ENCODE data around the gene PRSS35.
"Not testable (repeated sequence)": the region's sequence is repeated elsewhere in the genome, so short reads cannot be mapped to it uniquely, and the experiment has no call there.

The PRSS35 gene

DNA sequence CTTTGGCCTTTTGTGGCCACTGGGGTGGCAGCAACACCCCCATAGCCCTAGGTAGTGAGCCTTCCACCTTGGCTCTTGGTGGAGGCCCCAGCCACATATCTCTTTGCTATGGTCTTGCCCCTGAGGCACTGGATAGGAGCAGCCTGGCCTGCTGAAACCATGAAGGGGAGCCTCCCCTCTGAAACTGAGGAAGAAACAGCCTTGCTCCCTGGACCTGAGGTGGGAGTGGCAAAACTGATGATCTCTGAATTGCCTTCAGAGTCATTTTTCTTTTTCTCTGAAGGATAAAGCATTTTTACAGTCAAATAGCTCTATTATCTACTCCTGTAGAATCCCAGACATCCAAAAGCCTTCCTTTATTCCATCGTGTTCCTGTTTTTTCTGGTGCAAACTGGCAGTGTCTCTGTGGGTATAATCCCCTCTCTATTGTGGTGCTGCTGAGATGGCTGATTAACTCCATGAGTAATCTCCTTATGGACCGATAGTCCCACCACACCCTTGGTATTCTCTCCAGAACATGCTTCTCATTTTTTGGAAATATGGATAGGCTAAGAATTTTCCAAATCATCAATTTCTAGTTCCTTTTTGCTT, 22.0 kb upstream of the PRSS35 start:
- DNase-seq (ENCODE audit: insufficient read length, low spot score) (no peak), FAIRE-seq (no peak)
- no peak for TF ChIP-seq POLR2A (IDR thresholded peaks at IDR 0.05; ENCODE audit: low read depth, low read length)

DNA sequence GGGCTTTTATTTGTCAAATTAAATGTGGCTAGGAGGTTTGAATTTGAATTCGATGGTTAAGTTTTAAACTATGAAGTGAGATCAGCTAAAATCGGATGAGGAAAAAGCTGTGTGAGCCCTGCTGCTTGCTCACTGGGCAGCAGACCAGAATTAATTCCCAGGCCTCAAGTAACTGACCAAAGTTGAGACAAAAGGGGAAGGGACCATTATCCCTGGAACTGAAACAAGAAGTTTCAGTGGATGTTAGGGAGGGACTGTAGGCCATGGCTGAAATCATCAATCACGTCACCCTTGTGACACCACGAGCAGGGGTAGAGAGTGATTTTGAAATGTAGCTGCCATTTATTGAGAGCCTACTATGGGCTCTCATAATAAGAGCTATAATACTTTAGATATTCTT, 7.0 kb upstream of the PRSS35 start:
- no peak for DNase-seq (ENCODE audit: insufficient read length, low spot score)
- TF ChIP-seq POLR2A (IDR thresholded peaks at IDR 0.05; ENCODE audit: low read depth, low read length): no peak
- FAIRE-seq: no peak

DNA sequence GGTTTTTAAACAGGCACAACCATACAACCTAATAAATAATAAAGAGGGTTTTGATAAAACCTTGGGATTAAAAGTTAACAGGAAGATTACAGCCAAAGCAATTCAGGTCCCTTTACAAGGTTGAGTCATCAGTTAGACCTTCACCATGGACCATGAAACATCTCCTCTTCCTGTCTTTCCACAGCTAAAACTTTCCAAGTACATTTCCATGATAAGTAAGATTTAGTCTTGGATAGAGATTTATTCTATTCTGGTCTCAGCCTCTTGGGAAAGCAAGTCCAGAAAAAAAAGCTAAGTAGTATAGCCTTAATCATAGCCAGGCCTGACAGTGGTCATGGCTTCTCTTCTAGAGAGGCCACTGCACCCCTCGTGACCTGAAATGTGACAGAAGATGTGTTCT, 2.9 kb upstream of the PRSS35 start:
- no peak for TF ChIP-seq POLR2A (IDR thresholded peaks at IDR 0.05; ENCODE audit: low read depth, low read length)
- no peak for DNase-seq (ENCODE audit: insufficient read length, low spot score)
- no peak for FAIRE-seq

DNA sequence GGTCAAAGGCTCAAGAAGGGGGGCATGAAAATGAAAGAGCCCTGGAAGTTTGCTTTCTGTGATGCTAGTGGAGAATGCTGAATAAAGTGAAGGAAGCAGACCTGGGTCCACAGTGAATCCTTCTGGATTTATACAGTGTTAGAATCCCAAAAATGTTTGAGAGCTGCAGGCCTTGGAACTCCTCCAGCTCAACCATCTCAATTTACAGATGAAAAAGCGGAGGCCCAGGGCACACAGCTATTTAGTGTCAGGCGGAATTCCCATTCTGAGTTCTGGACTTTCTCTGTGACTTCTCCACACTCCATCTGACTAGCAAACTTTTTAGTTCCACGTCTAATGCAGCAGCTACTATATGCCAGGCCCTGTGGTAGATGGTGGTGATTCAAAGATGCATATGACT, 1.5 kb upstream of the PRSS35 start:
- FAIRE-seq (no peak), DNase-seq (ENCODE audit: insufficient read length, low spot score) (no peak)
- TF ChIP-seq POLR2A (IDR thresholded peaks at IDR 0.05; ENCODE audit: low read depth, low read length): no peak

DNA sequence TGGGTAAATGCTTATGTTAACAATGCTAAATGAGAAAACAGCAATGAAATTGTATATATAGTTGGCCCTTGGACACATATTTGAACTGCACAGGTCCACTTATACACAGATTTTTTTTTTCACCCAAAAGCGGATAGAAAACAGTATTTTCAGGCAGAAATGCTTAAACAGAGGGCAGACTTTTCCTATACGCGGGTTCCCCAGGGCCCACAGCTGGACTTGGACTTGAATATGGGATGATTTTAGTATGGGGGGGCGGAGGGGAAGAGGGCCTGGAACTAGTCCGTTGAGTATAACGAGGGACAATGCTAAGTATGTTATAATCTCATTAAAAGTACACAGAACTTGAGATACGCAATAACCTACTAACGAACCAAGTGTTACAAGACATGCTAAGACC, 1.1 kb upstream of the PRSS35 start:
- DNase-seq (ENCODE audit: insufficient read length, low spot score) (no peak), FAIRE-seq (no peak)
- TF ChIP-seq POLR2A (IDR thresholded peaks at IDR 0.05; ENCODE audit: low read depth, low read length): no peak

DNA sequence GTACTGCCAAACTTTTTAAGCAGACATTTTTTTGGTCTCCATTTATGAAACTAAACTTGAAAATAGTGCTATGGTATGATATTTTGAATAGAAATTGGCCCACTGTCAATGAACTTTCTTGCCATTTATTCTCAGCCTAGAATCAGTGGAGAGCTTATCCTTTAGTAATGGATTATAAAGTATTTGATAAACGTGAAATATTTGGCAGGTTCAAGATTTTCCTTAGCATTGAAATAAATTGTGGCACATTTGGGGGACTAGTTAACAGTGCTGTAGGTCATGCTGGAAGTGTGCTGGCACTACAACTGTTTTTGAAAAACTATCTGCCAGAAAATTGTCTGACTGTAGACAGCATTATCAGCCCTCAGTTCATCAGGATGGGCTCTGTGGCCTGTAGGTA, 2.1 kb downstream of the PRSS35 start:
- TF ChIP-seq POLR2A (IDR thresholded peaks at IDR 0.05; ENCODE audit: low read depth, low read length): no peak
- DNase-seq (ENCODE audit: insufficient read length, low spot score): no peak
- FAIRE-seq: no peak

DNA sequence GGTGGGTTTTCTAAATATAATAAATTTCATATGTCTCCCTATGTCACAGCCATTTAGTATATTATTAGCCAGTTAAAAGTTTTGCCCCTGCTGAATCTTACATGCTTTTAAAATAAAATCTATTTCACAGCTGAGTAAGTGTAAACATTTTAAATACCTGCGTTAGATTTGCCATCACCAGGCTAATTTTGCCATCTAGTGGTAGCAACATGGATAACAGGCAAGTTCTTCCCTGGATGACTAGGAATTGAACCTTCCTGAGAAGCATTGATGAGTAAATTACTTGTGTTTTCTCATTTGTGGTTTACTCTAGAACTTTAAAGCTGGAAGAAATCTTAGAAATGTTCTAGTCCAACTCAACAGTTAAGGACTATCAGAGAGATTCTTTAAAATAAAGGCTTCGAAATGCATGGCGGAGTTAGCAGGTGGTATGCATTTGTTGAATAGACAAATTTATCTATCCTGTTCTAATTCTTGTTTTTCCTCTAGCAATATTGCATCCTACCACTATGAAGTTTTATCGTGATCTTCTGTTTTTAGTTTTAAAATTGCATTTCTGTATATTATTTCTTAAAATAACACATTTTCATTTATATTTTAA, 2.6 kb downstream of the PRSS35 start:
- peak; percentile 93 for FAIRE-seq
- TF ChIP-seq POLR2A (IDR thresholded peaks at IDR 0.05; ENCODE audit: low read depth, low read length): no peak
- peak; percentile 8 for DNase-seq (ENCODE audit: insufficient read length, low spot score)

DNA sequence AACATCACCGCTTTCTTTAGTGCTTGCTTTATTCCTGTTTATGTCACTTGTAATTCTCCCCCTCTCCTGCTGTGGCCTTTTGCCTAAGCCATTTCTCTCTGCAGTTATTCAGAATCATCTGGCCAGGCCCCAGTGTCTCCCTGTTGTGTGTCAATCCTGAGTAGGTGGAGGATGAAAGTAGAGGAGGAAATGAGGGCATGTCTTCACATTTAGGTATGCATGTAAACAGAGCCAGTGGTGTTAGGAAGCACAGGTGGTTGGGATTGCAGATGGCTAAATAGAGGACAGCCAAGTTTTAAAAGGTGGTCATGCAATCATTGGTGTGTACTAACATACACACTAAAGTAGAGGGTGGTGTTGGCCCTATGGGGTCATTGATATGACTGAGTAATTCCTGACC, 5.2 kb downstream of the PRSS35 start:
- TF ChIP-seq POLR2A (IDR thresholded peaks at IDR 0.05; ENCODE audit: low read depth, low read length): no peak
- no peak for FAIRE-seq
- DNase-seq (ENCODE audit: insufficient read length, low spot score): no peak

DNA sequence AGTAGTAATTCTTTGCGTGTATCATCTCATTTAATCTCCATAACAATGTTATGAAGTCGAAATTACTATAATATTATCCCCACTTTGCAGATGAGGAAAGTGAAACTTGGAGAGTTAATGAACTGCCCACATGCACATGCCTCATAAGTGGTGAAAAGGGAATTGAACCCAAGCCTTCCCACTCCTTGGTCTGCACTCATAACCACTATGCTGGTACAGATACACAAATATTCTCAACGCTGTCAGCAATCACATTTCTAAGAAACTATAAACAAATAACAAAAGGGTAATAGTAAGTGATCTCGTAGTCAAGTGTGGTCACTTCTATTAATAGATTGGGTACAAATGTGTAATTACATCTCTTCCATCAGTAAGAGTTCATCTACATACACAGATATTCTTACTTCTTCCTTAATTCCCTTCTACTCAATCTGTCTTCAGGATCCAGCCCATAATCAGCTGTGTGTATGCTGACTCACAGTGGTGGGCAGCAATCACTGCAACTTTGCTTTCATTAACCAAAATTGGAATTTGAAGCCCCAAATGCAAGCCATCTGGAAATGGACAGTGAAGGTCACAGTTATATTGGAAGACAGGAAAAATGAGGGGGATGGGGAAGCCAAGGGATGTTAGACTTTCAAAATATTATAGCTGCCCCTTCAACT, 6.6 kb downstream of the PRSS35 start:
- FAIRE-seq: peak; percentile 68
- TF ChIP-seq POLR2A (IDR thresholded peaks at IDR 0.05; ENCODE audit: low read depth, low read length): no peak
- DNase-seq (ENCODE audit: insufficient read length, low spot score): no peak

DNA sequence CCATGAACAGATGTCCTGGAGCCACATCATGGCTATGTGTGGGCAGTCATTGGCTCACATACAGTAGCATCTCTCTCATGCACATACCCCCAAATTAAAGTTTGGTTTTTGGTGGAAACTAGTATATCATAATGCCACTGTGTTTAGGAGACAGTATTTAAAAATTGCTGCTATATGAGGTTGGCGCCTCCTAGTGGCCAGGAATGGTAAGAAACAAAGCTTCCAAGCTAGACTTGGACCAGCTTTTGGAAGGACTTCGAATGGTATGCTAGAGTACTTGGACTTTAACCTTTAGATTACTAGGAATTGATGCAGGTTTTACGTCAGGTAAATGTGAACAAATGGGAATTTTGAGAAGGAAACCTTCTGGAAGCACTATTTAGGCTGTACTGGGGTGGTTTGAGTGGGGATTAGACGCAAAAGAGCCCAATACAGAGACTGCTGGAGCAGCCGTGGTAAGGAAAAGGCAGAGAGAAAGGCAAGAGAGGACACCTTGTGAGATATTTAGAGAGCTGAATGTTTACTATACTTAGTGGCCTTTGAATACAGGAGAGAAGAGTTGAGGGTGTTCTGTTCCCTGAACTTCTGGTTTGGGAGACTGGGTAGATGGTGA, 23.8 kb downstream of the PRSS35 start:
- DNase-seq (ENCODE audit: insufficient read length, low spot score) (peak; percentile 6), FAIRE-seq (peak; percentile 41)
- TF ChIP-seq POLR2A (IDR thresholded peaks at IDR 0.05; ENCODE audit: low read depth, low read length): no peak

DNA sequence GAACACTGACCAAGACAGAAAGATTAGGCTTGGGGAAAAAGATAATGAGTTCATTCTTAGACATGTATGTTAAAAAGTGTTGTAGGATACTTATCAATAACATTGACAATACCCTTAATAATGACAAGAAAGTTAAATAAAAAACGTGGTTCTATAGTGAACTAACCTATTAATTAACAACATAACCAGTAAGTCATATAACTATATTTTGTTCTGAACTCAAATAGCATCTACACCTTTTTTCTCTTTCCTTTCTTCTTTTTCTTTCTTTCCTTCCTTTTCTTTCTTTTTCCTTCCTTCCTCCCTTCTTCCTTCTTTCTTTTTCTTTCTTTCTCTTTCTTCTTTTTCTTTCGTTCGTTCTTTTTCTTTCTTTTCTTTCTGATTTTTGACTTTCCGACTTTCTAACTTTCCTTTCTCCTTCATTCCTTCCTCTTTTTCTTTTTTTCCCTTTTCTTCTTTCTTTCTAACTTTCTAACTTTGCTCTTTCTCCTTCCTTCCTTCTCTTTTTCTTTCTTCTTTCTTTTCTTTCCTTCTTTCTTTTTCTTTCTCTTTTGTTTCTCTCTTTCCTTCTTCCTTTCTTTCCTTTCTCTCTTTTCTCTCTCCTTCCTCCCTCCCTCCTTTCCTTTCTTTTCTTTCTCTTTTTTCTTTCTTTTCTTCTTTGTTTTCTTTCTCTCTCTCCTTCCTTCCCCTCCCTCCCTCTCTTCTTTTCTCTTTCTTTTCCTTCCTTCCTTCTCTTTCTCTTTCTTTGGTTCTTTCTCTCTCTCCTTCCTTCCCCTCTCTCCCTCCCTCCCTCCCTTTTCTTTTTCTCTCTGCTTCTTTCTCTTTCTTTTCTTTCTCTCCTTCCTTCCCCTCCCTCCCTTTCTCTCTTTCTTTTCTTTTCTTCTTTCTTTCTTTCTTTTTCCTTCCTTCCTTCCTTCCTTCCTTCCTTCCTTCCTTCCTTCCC, 24.6 kb downstream of the PRSS35 start:
- FAIRE-seq (no peak), DNase-seq (ENCODE audit: insufficient read length, low spot score) (no peak)
- no peak for TF ChIP-seq POLR2A (IDR thresholded peaks at IDR 0.05; ENCODE audit: low read depth, low read length)

DNA sequence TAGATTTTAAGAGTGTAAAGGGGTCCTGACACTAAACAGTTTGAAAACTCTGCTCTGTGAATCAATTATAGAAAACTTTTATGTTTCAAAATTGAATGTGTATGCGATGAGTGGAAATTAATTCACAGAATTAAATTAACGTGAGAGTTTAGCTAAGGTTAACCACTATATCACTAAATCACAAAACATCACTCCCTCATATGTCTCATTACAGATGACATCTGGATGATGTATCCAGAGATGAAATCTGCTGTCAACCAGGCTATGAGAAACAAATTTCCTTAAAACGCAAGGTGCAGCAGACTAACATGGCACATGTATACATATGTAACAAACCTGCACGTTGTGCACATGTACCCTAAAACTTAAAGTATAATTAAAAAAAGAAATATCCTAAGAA, 27.3 kb downstream of the PRSS35 start:
- no peak for TF ChIP-seq POLR2A (IDR thresholded peaks at IDR 0.05; ENCODE audit: low read depth, low read length)
- FAIRE-seq (no peak), DNase-seq (ENCODE audit: insufficient read length, low spot score) (no peak)

DNA sequence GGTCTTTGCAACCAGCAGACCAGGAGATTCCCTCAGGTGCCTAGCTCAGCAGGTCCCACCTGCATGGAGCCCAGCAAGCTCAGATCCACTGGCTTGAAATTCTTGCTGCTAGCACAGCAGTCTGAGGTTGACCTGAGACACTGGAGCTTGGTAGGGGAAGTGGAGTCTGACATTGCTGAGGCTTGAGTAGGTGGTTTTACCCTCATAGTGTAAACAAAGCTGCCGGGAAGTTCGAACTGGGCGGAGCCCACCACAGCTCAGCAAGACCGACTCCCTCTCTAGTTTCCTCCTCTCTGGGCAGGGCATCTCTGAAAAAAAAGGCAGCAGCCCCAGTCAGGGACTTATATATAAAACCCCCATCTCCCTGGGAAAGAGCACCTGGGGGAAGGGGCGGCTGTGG, 34.3 kb downstream of the PRSS35 start:
- no peak for DNase-seq (ENCODE audit: insufficient read length, low spot score)
- FAIRE-seq: no peak

DNA sequence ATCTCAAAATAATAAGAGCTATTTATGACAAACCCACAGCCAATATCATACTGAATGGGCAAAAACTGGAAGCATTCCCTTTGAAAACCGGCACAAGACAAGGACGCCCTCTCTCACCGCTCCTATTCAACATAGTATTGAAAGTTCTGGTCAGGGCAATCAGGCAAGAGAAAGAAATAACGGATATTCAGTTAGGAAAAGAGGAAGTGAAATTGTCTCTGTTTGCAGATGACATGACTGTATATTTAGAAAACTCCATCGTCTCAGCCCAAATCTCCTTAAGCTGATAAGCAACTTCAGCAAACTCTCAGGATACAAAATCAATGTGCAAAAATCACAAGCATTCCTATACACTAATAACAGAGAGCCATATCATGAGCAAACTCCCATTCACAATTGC, 38.1 kb downstream of the PRSS35 start:
- FAIRE-seq; DNase-seq (ENCODE audit: insufficient read length, low spot score): not testable (repeated sequence)

More for the DNA sequence above, 34.3 kb downstream of the PRSS35 start:
- TF ChIP-seq POLR2A (IDR thresholded peaks at IDR 0.05; ENCODE audit: low read depth, low read length): no peak

DNA sequence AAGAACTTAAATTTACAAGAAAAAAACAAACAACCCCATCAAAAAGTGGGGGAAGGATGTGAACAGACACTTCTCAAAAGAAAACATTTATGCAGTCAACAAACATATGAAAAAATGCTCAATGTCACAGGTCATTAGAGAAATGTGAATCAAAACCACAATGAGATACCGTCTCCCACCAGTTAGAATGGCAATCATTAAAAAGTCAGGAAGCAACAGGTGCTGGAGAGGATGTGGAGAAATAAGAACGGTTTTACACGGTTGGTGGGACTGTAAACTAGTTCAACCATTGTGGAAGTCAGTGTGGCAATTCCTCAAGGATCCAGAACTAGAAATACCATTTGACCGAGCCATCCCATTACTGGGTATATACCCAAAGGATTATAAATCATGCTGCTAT, 39.4 kb downstream of the PRSS35 start:
- not testable (repeated sequence) for DNase-seq (ENCODE audit: insufficient read length, low spot score); FAIRE-seq

All from H54 (cell line).